ENCODE measurements around the gene SLC22A25.

SLC22A25 gene

DNA sequence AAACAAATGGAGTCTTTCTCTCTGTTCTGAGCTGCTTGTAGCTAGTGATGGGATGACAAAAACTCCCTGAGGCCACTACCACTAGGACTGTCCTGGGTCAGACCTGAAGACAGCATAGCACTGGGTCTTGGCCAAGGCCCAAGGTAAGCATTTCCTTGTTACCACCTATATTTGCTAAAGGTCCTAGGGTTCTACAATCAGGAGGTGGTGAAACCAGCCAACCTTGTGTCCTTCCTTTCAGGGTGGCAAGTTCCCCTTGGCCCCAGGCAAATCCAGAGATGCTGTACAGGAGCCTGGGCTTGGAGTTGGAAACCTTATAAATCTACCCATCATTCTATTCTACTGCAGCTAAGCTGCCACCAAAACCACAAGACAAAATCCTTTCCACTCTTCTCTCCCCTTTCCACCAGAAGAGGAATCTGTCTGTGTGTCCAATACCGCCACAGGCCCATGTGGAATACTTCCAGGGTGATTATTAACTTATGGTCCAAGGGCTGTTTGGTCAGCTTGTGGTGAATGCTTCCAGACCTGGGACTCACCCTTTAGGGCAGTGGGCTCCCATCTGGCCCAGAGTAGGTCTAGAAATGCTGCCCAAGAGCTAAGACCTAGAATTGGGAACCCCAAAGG lies 16.8 kb downstream of the SLC22A25 start:
- DNase-seq = no peak
- Histone ChIP-seq H3K27ac (no peak overlapping the region), H3K36me3 (no peaks in the 10 kb centered on the region), H3K4me3 (ENCODE audit: low read depth, low read length) (no peak overlapping the region), H3K9me3 (ENCODE audit: severe bottlenecking) (peaks cover 2% of the 10 kb centered on the region), H3K27me3 (ENCODE audit: insufficient read depth, low read depth, severe bottlenecking) (peaks cover 50% of the 10 kb centered on the region)
- TF ChIP-seq, protein P1, sequence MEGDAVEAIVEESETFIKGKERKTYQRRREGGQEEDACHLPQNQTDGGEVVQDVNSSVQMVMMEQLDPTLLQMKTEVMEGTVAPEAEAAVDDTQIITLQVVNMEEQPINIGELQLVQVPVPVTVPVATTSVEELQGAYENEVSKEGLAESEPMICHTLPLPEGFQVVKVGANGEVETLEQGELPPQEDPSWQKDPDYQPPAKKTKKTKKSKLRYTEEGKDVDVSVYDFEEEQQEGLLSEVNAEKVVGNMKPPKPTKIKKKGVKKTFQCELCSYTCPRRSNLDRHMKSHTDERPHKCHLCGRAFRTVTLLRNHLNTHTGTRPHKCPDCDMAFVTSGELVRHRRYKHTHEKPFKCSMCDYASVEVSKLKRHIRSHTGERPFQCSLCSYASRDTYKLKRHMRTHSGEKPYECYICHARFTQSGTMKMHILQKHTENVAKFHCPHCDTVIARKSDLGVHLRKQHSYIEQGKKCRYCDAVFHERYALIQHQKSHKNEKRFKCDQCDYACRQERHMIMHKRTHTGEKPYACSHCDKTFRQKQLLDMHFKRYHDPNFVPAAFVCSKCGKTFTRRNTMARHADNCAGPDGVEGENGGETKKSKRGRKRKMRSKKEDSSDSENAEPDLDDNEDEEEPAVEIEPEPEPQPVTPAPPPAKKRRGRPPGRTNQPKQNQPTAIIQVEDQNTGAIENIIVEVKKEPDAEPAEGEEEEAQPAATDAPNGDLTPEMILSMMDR (IDR thresholded peaks at IDR 0.05; ENCODE audit: low read depth, low read length) = no peak

DNA sequence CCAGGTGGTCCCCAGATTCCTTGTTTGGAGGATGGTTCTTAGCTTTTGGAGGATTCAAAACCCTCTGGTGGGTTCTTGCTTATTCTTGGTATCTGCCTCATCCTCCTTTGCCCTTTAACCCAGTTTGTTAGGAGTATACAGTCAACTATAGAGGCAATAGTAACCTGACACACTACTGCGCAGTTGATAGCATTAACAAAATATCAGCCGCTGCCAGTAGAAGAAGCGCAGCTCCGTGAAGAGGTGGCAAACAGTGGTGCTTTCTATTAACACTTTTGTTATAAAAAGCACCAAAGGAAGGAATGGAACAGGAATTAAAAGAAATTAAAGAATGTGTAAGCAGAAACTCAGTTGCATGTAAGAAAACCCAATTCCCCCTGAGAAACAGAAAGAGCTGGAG lies 29.3 kb downstream of the SLC22A25 start:
- Histone ChIP-seq H3K9me3 (ENCODE audit: severe bottlenecking) (peaks cover 2% of the 10 kb centered on the region), H3K27ac (no peak overlapping the region), H3K4me3 (ENCODE audit: low read depth, low read length) (no peak overlapping the region), H3K27me3 (ENCODE audit: insufficient read depth, low read depth, severe bottlenecking) (peaks cover 28% of the 10 kb centered on the region), H3K36me3 (no peaks in the 10 kb centered on the region)
- TF ChIP-seq, protein P1 (IDR thresholded peaks at IDR 0.05; ENCODE audit: low read depth, low read length) = no peak
- DNase-seq = no peak

DNA sequence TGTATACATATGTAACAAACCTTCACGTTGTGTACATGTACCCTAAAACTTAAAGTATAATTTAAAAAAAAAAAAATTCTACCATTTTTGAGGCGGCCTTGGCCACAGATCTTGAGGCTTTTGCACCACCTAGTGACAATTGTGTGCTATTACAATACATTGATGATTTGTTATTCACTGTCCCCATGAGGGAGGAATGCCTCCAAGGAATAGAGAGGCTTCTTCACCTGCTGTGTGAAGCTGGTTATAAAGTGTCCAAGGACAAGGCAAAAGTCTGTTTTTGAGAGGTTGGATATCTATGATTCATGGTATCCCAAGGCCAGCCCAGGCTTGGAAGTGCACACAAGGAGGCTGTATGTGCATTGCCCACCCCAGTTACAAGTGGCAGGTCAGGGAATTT lies 30.7 kb downstream of the SLC22A25 start:
- Histone ChIP-seq H3K36me3 (no peaks in the 10 kb centered on the region), H3K27me3 (ENCODE audit: insufficient read depth, low read depth, severe bottlenecking) (peaks cover 28% of the 10 kb centered on the region), H3K27ac (no peak overlapping the region), H3K9me3 (ENCODE audit: severe bottlenecking) (peaks cover 5% of the 10 kb centered on the region), H3K4me3 (ENCODE audit: low read depth, low read length) (no peak overlapping the region)
- TF ChIP-seq, protein P1 (IDR thresholded peaks at IDR 0.05; ENCODE audit: low read depth, low read length) = 0 out of 2 replicates have a peak, but pooled peaks have one; percentile 11
- peak; percentile 7 for DNase-seq

DNA sequence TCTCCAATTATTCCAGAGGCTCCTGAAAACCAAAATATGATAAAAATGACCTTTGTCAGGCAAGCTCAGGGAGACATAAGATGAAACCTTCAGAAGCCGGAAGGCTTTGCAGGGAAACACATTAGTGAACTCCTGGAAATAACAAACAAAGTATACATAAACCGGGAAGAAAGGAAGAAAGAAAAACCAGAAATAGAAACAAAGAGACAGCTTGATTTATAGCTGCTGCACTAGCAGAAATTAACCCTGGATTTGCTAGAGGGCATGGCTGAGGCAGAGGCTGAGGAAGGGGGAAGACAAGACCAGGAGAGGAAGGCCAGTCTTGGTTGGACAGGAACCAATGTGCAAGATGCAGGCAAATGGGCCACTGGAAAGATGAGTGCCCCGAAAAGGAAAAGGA lies 33.3 kb downstream of the SLC22A25 start:
- no peak overlapping the region for H3K4me3 ChIP-seq (ENCODE audit: low read depth, low read length)
- TF ChIP-seq, protein P1 (IDR thresholded peaks at IDR 0.05; ENCODE audit: low read depth, low read length) = no peak
- H3K27ac ChIP-seq = no peak overlapping the region
- no peaks in the 10 kb centered on the region for H3K36me3 ChIP-seq
- DNase-seq = no peak
- peaks cover 3% of the 10 kb centered on the region for H3K9me3 ChIP-seq (ENCODE audit: severe bottlenecking)
- peaks cover 43% of the 10 kb centered on the region for H3K27me3 ChIP-seq (ENCODE audit: insufficient read depth, low read depth, severe bottlenecking)
